ENCODE data around the gene TTC7B.
"Not testable (repeated sequence)": the region's sequence is repeated elsewhere in the genome, so short reads cannot be mapped to it uniquely, and the experiment has no call there.

TTC7B gene

GRCh38 chr14:90829677-90830076, 13.4 kb upstream of the TTC7B start:
- no peak for DNase-seq

GRCh38 chr14:90828642-90829487, 12.6 kb upstream of the TTC7B start:
- no peak for DNase-seq

GRCh38 chr14:90827919-90828610, 11.8 kb upstream of the TTC7B start:
- peak; percentile 53 for DNase-seq

GRCh38 chr14:90823542-90823941, 7.3 kb upstream of the TTC7B start:
- DNase-seq: not testable (repeated sequence)

- no peak for DNase-seq
Measured at GRCh38 chr14:90820958-90821357, 4.7 kb upstream of the TTC7B start.

GRCh38 chr14:90819734-90820393, 3.6 kb upstream of the TTC7B start:
- no peak for DNase-seq

- DNase-seq: no peak
Measured at GRCh38 chr14:90818715-90819114, 2.5 kb upstream of the TTC7B start.

- no peak for DNase-seq
Measured at GRCh38 chr14:90816681-90817436, 629 bp upstream of the TTC7B start.

GRCh38 chr14:90815572-90815821, 733 bp downstream of the TTC7B start:
- no peak for DNase-seq

GRCh38 chr14:90814806-90815571, 1.2 kb downstream of the TTC7B start:
- DNase-seq: no peak

- no peak for DNase-seq
Measured at GRCh38 chr14:90813442-90813841, 2.8 kb downstream of the TTC7B start.

GRCh38 chr14:90812109-90812508, 4.1 kb downstream of the TTC7B start:
- no peak for DNase-seq

GRCh38 chr14:90811641-90812040, 4.6 kb downstream of the TTC7B start:
- no peak for DNase-seq

- DNase-seq: no peak
Measured at GRCh38 chr14:90810806-90811205, 5.4 kb downstream of the TTC7B start.

- no peak for DNase-seq
Measured at GRCh38 chr14:90809530-90810312, 6.5 kb downstream of the TTC7B start.

- DNase-seq: no peak
Measured at GRCh38 chr14:90808759-90809529, 7.3 kb downstream of the TTC7B start.

GRCh38 chr14:90807060-90807459, 9.2 kb downstream of the TTC7B start:
- no peak for DNase-seq

GRCh38 chr14:90805662-90806540, 10.3 kb downstream of the TTC7B start:
- DNase-seq: no peak

- no peak for DNase-seq
Measured at GRCh38 chr14:90805084-90805391, 11.2 kb downstream of the TTC7B start.

Measured in NCI-H1436 treated with DMSO at 0.1 percent for 48 hours (cell line).